NCI-H748 (cell line): Measurements from ENCODE around the gene SLC38A10.

Source experiments
- DNase-seq: peaks from one replicate; lab custom pipeline; 2025; ENCODE audit not compliant: unreplicated experiment; lab: John Stamatoyannopoulos, UW

The SLC38A10 gene

GRCh38 chr17:81210868-81211267 lies 84.2 kb downstream of the SLC38A10 start:
- DNase-seq = no peak

GRCh38 chr17:81210466-81210865 lies 84.6 kb downstream of the SLC38A10 start:
- DNase-seq = no peak

GRCh38 chr17:81209141-81209540 lies 86.0 kb downstream of the SLC38A10 start:
- no peak for DNase-seq

GRCh38 chr17:81208651-81209050 lies 86.5 kb downstream of the SLC38A10 start:
- no peak for DNase-seq

GRCh38 chr17:81207610-81208581 lies 87.2 kb downstream of the SLC38A10 start:
- no peak for DNase-seq

GRCh38 chr17:81206657-81207056 lies 88.5 kb downstream of the SLC38A10 start:
- DNase-seq = no peak

GRCh38 chr17:81206166-81206565 lies 88.9 kb downstream of the SLC38A10 start:
- DNase-seq = no peak

GRCh38 chr17:81204578-81204977 lies 90.5 kb downstream of the SLC38A10 start:
- no peak for DNase-seq

- no peak for DNase-seq
These were observed 92.0 kb downstream of the SLC38A10 start for GRCh38 chr17:81203136-81203535.

GRCh38 chr17:81202318-81202717 lies 92.8 kb downstream of the SLC38A10 start:
- no peak for DNase-seq

GRCh38 chr17:81200695-81201580 lies 94.2 kb downstream of the SLC38A10 start:
- no peak for DNase-seq

GRCh38 chr17:81200201-81200600 lies 94.9 kb downstream of the SLC38A10 start:
- DNase-seq = no peak

- DNase-seq = no peak
These were observed 95.7 kb downstream of the SLC38A10 start for GRCh38 chr17:81199482-81199830.

- DNase-seq = no peak
These were observed 96.2 kb downstream of the SLC38A10 start for GRCh38 chr17:81198826-81199481.

- DNase-seq = no peak
These were observed 97.1 kb downstream of the SLC38A10 start for GRCh38 chr17:81197831-81198490.

- no peak for DNase-seq
These were observed 97.7 kb downstream of the SLC38A10 start for GRCh38 chr17:81197409-81197795.

- no peak for DNase-seq
These were observed 98.3 kb downstream of the SLC38A10 start for GRCh38 chr17:81196505-81197408.

- DNase-seq = no peak
These were observed 99.1 kb downstream of the SLC38A10 start for GRCh38 chr17:81195941-81196495.
